NCI-H1092 treated with DMSO at 0.1 percent for 48 hours (cell line): ENCODE data around the gene SOS1.
"Not testable (repeated sequence)": the region's sequence is repeated elsewhere in the genome, so short reads cannot be mapped to it uniquely, and the experiment has no call there.

Source experiments
- DNase-seq: peaks from one replicate; lab custom pipeline; 2025; lab: John Stamatoyannopoulos, UW

The SOS1 gene

DNA sequence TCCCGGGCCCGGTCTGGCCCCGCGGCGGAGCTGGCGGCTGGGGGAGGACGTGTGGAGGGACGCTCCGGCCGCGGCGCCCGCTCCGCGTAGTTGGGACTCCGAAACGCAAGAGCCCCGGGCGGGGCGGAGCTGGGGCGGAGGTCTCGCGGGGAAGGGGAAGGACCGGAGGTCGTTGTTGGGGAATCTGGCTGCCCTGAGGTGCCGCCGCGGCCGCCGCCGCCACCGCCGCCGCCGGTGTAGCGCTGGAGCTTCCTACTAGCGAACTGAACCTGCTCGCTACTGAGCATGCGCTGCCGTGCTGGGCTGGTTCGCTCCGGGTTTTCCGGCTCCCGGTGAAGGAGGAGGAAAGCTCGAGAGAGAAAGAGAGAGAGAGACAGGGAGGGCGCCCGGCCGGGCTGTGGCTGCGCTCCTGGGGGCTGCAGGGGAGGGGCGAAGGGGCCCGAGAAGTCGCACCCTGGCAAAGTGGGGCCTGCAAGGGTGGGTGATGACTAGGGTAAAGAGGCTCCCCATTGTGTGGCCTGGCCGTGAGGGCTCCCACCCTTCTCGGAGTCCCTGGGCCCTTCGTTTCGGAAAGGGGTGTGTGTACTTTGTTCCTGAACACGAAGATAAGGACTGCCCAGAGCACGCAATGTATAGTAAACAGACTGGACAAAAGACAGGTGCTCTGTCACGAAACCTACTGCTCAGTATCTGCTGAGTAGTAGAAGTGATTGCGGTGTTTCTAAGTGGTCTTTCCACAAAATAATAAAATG, at the start of gene SOS1:
Gene SOS1 (minus strand): TSS at position 281 of the 752 bp plus-strand sequence. CDS start 629 bp downstream, outside the sequence.
- DNase-seq: peak; percentile 92

DNA sequence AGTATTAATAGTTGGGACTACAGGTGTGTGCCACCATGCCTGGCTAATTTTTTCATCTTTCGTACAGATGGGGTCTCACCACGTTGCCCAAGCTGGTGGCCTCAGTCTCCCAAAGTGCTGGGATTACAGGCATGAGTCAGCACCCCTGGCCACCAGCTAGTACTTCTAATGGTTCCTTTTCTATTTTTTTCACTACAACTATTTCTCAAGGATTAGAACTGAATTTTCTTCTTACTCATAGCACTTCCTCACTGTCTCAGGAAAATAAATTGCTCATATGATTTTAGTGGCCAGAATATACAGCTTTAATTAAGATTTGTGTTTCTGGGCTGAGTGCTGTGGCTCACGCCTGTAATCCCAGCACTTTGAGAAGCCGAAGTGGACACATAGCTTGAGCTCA, 43.2 kb upstream of the SOS1 start:
- DNase-seq: no peak

DNA sequence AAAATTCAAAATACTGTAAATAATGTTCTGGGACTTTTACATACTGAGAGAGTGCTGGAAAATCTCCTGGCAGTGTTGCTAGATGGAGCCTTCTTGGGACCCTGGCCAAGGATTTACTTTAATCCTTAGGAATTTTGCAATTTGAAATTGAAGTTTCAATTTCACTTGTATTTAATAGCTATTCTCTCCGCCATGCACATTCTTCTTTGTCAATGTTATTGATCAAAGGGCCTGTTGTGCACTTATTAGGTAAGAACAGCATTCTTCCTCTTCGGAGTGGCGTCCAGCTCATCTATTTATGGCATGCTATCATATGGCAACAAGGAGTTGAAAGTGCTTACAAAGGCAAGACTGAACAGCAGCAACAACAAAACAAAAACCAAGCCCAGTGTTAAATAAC, 40.1 kb upstream of the SOS1 start:
- DNase-seq: no peak

DNA sequence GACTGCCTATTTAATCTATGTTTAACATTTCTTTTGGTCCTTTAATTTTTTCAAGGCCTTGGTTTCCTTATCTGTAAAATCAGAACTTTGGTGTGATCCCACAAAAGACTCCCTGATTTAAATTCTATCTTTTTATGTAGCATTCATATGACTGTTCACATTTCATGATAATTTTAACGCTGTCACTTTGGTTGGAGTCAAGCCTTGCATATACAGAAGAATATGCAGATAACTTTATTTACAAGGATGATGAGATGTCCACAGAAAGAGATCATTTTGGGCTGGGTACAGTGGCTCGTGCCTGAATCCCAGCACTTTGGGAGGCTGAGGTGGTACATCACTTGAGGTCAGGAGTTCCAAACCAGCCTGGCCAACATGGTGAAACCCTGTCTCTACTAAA, 38.4 kb upstream of the SOS1 start:
- DNase-seq: no peak

DNA sequence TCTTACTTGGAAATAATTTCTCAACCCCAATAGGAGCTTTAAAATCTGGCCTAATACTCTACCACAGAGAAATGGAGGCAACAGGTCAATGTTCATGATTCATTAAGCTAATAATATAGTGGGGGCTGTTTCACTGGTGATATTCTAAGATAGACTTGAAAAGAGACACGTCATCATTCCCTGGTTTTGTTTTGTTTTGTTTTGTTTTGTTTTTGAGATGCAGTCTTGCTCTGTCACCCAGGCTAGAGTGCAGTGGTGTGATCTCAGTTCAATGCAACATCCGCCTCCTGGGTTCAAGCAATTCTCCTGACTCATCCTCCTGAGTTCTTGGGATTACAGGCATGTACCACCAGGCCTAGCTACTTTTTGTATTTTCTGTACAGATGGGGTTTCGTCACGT, 37.5 kb upstream of the SOS1 start:
- DNase-seq: no peak

DNA sequence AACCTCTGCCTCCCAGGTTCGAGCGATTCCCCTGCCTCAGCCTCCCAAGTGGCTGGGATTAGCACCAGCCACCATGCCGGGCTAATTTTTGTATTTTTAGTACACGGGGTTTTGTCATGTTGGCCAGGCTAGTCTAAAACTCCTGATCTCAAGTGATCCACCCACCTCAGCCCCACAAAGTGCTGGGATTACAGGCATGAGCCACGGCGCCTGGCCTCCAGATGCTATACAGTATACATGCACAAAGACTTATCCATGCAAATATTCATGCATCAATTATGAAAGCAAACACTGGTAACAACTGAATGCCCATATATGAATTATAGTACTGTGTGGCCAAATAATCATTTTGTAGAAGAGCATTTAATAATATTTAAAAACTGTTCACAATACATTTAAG, 36.0 kb upstream of the SOS1 start:
- DNase-seq: no peak

DNA sequence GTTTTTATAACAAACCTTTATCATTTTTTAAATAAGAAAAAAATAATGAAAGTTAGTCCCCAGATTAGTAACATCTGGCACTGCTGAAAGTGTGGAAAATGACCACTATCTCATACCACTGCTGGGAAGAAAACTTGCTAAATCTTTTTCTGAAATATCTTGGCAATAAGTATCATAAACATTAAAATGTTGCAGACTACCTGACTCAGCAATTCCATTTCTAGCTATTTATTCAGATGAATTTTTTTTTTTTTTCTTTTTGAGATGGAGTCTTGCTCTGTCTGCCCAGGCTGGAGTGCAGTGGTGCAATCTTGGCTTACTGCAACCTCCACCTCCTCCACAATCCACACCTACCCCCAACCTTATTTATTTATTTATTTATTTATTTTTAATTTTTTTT, 35.3 kb upstream of the SOS1 start:
- no peak for DNase-seq

DNA sequence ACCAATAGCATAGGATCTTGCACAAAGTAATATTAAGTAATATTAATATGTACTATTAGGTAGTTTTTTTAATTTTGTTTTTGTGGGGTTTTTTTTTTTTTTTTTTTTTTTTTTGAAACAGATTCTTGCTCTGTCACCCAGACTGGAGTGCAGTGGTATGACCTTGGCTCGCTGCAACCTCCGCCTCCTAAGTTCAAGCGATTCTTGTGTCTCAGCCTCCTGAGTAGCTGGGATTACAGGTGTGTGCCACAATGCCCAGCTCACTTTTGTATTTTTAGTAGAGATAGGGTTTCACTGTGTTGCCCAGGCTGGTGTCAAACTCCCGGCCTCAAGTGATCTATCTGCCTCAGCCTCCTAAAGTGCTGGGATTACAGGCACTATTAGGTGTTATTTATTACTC, 34.7 kb upstream of the SOS1 start:
- not testable (repeated sequence) for DNase-seq

DNA sequence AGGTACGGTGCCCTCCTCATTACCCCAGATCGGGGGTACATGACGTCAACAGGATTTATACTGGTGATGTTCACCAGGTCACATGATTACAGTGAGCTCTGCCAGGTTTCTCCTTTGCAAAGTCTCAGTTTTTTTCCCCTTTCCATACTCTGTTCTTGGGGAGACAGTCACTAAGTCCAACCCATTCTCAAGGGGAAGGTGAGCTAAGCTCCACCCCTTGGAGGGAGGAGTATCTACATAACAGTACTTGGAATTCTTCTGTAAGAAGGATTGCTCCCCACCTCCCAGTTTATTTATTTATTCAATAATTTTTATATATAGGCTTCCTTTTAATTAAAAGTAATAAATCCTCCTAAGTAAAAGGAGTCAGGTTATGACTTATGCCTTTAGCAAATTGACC, 34.1 kb upstream of the SOS1 start:
- no peak for DNase-seq

DNA sequence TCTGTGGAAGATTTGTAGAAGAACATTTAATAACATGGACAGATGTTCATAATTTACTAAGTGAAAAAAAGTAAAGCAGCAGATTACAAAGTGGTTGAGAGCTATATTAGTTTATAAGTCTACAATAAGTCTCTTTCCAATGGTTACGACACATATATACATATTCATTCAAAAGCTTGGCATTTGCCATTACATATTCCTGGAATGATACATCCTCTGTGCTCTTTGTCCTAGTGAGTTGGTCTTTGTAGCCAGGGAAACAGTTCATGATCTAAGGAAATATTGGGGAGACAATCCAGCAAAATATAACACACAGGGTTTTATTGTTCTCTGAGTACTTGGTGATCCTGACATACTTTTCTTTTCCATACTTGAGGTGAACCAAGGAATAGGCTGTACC, 32.5 kb upstream of the SOS1 start:
- DNase-seq: no peak

DNA sequence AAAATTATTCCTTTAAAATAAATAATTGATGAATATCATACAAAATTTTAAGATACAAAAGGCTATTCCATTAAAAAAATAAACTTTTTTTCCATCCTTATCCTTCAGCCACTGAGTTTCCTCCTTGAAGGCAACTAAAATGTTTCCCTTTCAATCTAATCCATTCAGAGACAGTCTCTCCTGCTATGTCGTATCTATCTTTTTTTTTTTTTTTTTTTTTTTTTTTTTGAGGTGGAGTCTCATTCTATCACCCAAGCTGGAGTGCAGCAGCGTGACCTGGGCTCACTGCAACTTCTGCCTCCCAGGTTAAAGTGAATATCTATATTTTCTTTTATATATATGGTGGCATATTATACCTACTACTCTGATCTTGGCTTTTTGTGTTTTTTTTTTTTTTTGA, 31.7 kb upstream of the SOS1 start:
- no peak for DNase-seq

DNA sequence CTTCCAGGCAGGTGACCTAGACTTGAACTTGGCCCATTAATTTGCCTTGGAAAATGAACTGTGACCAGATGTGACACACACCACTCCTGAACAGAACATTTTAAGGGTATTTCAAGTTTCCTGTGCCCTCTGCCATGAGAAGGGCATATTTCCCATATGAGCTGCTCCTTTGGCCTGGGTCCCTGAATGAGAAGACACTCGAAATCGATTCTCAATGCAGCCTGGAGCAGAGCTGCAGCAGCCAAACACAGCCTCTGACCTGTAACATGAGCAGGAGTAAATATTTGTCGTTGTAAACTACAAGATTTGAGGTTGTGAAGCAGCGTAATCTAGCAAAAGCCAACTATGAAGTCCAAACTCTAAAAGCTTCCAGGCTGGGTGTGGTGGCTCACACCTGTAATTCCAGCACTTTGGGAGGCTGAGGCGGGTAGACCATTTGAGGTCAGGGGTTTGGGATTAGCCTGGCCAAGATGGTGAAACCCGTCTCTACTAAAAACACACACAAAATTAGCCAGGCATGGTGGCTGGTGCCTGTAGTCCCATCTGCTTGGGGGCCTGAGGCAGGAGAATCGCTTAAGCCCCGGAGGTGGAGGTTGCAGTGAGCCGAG, 30.1 kb upstream of the SOS1 start:
- peak; percentile 4 for DNase-seq

DNA sequence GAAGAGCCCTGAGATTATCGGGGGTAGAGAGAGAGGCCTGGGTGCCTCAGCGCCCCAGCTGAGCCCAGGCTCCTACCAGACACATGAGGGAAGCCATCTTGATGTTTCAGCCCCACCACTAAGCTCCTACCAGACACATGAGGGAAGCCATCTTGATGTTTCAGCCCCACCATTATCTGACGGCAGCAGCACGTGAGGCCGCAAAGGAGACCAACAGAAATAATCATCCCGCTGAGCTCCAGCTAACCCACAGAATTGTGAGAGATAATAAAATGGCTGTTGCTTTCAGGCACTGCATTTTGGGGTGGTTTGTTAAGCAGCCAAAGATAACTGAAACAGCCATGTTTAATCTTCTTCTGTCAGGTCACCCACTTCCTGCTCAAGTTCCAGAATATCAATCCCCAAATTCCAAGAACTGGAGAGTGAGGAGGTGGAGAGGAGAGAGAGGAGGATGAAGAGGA, 29.3 kb upstream of the SOS1 start:
- no peak for DNase-seq

DNA sequence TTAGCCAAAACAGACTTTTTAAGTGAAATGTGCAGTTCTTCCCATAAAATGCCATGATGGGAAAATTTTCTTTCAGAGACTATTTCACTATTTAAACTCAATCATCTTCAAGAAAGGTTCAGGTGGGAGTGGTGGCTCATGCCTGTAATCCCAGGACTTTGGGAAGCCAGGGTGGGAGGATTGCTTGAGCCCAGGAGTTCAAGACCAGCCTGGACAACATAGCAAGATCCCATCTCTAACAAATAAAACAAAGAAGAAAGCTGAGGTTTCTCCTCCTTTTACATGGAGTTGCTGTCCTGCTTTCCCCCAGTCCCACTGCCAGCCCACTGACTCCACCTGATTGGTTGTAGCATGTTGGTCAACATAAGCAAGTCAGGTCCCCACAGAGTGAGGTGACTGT, 25.8 kb upstream of the SOS1 start:
- DNase-seq: no peak

DNA sequence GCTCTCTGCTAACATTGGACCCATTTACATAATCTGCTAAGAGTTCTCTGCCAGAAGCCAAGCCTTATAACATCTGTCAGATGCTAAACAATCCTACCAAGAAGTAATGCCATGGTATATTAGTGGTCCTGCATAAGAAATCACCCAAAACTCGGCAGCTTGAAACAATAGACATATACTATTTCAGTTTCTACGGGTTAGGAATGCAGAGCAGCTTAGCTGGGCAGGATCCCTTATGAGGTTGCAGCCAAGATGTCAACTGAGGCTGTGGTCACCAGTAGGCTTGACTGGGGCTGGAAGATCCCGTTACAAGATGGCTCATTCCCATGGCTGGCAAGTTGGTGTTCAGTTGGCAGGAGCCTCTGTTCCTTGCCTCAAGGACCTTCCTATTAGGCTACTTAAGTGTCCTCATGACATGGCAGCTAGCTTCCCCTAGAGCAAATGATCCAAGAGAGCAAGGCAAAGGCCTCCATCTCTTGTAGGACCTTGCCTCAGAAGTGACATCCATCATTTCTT, 25.1 kb upstream of the SOS1 start:
- DNase-seq: no peak

DNA sequence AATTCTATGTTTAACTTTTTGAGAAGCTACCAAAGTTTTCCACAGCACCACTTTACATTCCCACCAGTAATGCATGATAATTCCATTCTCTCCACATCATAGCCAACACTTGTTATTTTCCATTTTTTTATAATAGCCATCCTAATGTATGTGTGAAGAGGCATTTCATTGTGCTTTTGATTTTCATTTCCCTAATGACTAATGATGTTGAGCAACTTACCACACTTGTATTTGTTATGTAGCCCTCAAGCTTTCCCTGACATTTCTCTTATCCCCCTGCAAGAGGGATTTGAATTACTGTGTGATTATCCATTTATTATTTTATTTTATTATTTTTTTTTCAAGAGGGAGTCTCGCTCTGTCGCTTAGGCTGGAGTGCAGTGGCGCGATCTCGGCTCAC, 23.6 kb upstream of the SOS1 start:
- no peak for DNase-seq

DNA sequence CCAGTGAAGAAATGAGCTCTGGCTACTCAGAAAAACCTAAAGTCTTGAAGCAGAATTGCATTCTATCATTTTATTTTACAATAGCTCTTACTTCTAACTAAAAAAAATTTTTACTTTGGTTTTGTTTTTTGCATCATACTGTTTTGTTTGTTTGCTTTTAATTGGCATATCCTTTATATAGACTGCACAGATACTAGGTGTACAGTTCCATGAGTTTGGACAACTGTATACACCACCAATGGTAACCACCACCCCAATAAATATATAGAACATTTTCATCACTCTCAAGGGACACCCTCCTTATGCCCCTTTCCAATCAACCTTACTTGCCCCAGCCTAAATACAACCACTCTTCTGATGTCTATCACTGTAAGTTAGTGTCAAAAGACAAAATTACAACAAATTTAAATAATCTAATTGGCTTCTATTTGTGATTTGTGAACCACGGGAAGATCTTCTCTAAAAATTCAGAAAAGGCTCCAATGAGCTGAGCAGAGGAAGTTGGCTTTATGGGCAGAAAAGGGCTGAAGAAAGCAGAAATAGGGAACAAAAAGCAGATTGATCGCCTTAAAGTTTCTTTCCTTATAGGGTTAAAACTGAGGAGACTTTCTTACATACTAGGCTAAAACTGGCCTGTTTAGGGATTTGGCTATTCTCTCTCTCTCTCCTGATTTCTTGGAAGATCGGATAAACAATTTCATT, 22.2 kb upstream of the SOS1 start:
- DNase-seq: no peak

DNA sequence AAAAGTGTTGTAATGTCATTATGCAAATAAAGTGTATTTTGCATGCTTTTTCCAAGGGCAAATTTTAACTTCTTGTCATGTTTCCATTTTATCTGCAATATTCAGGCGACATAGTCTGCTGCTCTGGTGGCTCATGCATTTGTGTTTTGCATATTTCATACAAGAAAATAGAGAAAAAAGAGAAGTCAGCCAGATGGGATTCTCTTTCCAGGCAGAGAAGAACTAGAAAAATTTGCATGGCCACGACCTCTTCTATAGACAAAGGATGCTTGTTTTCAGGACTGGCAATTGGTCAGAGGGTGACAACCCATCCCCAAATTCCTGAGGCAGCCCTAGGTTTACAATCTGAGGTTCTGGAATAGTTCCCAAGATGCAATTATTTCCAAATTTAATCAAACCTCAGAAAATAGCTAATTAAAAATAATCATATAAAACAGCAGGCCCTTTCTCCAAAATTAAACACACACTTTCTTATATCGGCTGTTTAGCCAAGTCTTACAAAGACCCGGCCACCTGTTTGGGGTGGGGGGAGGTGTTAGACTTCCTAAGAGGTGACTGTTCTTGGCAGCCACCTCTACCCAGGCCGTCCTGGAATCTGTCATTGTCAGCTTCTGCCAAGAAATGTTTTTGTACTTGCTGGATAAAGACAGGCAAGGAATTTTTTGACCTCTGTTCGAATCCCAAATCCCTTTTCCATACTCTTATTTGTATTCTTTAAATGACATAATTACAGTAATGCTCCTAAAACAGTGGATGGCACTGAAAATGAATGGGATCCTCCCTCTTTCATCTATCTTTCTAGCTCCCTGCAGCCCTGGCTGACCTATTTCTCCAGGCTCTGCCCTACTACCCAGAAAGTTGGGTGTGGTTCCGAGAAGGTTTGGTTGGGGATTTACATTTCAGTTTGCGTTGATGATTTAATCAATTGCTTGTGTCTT, 20.8 kb upstream of the SOS1 start:
- DNase-seq: no peak

DNA sequence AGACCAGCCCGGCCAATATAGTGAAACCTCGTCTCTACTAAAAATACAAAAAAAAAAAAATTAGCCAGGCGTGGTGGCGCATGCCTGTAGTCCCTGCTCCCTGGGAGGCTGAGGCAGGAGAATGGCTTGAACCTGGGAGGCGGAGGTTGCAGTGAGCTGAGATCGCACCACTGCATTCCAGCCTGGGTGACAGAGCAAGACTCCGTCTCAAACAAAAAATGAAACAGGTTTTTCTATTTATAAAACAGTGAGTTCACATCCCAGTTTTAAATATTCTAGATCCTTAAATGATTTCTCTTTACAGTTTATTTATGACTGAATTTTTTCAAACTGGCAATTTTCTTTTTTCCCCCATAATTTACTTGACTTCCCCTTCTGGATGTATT, 20.1 kb upstream of the SOS1 start:
- not testable (repeated sequence) for DNase-seq

DNA sequence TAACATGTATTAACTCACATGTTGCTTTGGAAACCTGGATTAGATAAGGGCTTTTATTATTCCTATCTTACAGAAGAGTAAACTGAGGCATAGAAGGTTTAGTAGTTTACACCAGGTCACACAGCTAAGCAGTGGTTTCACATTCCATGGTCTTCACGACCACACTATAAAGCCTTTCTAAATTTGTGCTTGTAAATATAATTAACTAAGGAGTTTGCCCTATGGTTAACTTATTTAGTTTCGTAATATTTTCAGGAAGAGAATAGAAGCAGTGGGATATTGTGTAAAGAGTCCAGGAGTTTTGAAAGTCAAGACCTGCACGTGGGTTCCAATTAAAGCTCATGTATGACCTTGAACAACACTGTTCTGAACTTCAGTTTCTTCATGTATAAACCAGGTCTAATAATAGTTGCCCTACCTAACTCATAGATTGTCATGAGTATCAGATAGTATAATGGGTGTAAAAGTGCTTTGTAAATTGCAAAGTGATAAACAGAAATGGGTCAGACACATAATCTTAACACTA, 19.5 kb upstream of the SOS1 start:
- no peak for DNase-seq

DNA sequence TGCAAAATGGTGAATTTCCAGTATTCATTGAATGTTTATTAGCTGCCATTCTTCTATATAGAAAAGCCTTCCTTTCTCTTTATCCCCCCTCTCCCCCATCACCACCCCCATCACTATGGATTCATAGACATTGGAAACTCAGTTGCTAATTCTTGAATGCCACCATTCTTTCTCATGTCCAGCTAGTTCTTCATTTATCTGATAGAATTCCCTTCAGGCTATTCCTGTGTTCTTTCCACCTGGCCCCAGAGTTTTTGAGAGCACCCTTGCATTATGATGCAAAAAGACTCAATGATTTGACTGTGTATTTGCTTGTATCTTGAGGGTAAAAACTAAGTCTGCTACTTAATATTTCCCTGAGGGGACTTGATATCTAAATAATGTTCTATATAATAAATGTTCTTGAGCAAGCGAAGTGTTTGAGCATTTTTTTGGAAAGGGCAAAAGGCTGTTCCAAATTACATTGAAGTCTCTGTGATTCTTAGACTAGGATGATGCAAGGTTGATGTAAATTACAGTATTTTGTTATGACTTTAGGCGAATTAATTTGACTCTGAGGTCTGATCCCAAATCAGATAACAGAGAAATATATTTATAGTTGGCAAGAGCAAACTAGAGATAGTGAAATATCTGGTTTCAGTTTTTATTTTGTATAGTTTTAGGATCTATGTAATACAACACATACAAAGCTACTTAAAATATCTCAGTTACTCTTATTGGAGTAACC, 18.8 kb upstream of the SOS1 start:
- no peak for DNase-seq
